ENCODE results near the gene EPHA5.
A peak's percentile ranks its signal among the peaks of the same experiment; 100 is the strongest.

The EPHA5 gene

DNA sequence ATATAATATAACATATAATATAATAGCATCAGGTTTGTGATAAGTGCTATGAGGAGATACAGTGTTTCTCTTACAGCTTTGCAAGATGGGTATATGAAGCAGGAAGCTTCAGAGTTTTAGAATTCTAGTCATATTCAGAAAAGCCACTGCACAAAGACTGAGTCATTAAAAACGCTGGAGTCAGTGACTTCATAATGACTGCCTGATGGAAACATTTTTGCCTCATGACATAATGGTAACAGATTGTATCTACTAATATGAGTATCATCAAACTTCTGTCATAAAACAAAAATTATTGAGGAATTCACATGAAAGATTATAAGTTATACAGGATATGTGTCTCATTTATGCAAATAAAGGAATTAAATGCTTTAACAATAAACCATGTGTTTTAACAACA lies 46.8 kb downstream of the EPHA5 start:
- DNase-seq: no peak

DNA sequence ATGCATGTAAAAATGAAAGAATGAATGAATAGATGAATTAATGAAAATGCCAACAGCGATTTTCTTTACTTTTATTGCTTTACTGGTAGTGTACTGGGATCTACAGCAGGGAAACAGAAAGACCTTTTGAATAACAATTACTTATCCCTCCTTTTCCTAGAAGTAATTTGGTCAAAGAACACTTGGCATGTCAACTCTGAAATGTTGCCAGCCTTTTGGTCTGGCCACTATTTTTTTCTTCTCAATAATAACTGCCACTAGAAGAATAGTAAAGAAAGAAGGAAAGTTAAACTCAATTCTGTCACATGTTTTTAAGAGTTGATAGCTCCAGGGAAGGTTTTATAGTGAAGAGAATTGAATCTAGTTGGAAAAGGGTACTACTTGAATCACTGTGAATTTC lies 52.9 kb downstream of the EPHA5 start:
- DNase-seq: no peak

DNA sequence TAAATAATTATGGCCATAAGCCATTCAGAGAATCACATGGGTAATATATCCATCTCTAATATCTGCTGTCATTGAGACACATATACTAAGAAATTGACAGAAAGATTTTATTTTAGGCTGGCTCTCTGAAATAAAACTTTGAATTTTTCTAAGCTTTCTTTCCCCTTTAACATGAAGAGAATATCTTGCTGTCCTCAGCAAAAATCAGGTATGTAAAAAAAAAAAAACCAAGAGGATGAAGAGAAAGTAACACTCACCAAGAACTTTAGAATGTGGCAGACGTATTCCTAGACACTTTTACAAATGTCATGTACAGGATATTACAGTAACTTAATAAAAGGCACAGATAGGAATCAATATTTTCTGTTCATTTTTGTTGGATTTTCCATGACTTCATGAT lies 65.8 kb downstream of the EPHA5 start:
- no peak for DNase-seq

DNA sequence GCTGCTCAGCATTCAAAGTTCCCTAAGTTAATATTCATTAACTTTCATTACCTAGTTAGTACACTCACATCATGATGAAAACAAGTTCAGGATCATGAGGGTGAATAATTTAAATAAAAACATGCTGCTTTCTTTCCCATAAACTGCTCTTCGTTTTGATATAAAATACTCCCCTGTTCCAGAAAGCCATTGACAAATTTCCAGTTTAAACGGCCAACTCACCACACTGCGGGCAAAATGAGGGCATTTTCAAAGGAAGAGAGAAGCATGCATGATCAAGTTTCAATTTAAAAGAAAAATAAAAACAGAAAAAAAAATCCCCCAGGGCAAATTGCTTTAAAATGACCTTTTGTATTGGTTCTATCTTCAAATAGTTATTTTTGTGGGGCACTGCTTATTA lies 69.6 kb downstream of the EPHA5 start:
- DNase-seq: no peak

DNA sequence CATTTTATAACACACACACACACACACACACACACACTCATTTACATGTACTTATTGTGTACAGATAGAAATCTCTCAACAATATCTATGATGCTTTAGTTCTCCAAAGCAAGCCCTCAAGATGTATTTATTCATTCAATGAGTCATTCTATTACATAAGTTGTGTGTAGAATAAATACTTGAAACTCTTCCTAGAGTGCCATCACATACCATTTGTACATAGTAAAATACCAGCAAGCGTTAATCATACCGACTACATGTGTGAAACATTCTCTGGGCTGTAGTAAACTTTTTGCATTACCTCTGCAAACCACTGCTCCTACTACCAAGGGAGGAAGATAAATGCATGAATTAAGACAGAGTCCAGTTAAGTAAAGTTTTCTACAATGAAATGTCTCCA lies 70.9 kb downstream of the EPHA5 start:
- no peak for DNase-seq

DNA sequence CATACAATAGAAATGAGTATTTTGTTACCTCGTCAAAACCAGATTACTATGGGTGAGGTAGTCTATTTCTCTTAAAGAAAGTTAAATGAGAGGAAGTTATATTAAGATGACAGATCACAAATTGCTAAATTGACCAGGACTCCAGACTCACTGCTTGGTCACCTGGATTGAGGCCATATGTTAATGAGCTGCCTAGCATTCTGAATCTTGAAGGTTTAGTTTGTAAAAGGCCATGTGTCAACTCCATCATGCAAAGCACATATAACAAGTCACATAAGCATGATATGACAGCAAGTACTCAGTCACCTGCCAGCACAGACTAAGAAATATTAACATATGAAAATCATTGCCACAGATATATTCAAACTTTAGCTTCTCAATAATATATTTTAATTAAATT lies 72.6 kb downstream of the EPHA5 start:
- no peak for DNase-seq

DNA sequence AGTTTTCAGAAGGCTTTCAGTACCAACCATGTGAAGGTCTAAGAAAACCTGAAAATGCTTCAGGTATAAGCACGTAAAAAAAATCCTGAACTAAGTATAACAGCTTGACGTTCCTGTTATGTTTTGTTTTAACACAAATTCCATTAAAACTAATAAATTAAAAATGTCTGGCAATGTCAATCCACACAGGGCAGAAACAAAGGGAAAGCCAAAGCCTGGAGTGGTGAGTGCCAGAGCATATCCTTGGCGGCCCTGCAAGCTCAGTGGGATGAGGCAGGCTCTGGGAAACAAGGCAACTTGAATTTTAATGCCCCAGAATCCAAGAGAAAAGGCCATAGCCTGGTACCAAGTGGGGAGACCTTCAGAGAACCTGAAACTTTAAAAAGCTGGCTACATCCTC lies 78.2 kb downstream of the EPHA5 start:
- DNase-seq: no peak

DNA sequence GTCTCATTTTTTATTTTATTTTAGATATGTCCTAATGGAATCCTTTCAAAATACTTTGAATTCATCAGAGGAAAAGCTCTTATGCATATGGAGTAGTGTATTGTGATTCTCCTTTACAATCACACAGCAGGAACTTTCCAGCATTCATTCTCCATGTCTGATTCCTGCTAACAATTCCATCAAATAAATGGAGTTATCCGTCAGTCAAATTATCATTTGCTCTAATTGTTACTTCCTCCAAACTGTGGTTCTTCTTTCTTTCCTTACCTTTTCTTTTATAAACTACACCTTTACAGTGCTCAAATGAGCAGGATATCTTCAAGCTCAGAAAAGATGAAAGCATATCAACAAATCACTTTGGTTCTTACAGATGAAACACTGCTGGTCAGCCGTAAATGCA lies 80.4 kb downstream of the EPHA5 start:
- DNase-seq: no peak

DNA sequence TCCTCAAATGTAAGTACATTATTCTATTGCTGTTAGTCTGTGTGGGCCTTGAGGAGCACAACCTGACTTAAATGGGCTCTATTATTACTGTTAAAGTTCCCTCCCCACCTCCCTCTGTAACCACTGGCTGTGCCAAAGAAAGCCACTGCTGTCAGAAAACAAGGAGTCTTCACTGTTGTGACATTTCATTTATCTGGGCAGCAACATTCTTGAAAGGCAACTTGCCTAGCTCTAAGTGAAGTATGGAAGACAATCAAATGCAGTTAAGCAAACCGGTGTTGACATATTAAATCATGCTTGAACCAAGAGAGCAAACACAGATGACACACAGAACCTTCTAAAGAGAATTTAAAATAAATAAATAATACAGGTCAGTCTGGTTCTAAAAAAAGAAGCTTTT lies 81.0 kb downstream of the EPHA5 start:
- DNase-seq: peak; percentile 2

DNA sequence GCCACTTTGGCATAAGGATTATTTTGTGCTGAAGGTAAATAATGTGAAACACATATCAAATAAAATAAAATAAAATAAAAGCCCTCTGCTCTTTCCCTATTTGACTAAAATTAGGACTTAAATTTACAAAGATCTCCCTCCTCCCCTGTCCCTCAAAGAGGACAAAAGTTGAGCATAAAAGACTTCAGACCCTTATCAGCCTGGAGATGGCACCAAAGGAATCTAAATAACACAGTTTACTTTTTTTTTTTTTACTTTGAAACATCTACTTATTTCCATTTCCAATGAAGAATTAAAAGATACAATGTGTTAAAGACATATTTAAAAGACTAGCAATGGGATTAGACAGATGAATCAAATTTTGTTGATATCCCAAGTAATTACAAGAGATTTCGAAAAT lies 89.7 kb downstream of the EPHA5 start:
- no peak for DNase-seq

DNA sequence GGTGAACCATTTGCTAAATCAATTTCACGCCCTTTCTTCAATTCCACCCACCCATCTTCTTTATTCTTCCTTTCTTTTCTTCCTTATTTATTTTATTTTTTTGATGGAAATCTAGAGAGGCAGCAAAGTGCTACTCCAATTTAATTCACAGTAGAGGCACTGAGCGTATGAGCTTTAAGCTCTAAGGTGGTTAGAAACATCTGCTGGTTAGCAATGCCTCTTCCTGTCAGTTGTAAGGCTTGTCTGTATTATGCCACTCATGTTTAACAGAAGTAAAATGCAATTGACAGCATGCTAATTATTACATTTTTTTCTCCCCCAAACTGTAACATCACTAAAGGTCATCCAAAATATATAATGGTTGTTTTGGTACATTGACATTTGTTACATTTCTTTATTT lies 103.8 kb downstream of the EPHA5 start:
- DNase-seq: no peak

DNA sequence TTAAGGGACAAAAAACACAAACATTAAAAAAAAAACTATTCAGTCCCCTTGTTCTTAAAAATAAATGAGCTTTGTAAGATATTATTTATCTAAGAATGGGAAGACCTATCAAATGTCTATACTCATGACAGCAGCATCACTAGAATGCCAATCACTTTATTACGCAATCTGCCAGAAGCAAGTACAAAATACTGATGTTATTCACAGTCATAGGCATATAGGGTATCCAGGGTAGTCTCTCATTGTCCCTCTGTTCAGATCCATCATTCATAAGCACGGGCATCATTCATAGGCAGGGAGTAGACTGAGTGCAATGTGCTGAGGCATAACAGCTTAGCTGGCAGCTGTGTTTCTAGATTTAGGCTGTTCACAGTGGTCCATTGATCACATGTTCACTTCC lies 109.1 kb downstream of the EPHA5 start:
- no peak for DNase-seq

DNA sequence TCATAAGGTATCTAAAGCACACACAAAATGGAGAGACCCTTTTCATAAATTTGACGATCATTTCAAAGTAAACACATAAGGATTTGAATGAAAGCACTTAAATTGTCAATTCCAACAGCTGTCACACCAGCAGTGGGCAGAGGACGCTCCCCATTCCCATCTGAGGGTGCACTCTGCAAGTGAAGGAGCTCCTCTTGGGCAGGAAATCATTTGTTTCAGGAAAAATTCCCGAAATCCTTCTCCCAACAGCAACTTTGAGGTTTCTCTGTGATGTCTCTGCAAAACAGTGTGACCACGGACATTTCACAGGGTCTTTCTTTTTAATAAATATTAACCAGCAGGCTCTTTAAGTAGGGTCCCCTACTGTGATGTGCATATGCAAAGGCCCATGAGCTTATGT lies 111.0 kb downstream of the EPHA5 start:
- peak; percentile 25 for DNase-seq

DNA sequence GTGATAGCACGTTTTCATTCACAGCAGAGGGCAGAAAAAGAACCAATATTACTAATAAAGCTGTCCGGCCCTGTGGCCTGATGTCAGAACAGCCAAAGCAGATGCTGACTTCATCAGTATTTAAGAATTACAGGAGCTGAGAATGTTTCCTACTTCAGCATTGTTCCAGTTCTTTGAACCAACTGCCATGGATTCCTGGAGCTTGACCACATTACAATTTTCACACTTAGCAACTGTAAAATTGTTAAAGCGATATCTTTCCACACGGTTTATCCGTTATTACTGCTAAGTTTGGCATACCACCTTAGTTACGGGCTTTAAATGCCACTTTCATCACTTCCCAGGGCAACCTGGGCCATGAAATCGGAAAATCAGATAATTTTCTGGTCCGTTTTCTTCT lies 118.2 kb downstream of the EPHA5 start:
- DNase-seq: no peak

DNA sequence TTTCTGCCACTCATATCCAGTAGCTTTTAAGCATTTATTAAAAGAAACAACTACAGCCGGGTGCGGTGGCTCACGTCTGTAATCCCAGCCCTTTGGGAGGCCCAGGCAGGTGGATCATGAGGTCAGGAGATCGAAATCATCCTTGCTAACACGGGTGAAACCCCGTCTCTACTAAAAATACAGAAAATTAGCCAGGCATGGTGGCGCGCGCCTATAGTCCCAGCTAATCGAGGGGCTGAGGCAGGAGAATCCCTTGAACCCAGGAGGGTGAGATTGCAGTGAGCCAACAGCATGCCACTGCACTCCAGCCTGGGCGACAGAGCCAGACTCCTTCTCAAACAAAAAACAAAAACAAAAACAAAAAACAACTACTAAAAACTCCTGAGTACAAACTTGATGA lies 119.8 kb downstream of the EPHA5 start:
- no peak for DNase-seq

DNA sequence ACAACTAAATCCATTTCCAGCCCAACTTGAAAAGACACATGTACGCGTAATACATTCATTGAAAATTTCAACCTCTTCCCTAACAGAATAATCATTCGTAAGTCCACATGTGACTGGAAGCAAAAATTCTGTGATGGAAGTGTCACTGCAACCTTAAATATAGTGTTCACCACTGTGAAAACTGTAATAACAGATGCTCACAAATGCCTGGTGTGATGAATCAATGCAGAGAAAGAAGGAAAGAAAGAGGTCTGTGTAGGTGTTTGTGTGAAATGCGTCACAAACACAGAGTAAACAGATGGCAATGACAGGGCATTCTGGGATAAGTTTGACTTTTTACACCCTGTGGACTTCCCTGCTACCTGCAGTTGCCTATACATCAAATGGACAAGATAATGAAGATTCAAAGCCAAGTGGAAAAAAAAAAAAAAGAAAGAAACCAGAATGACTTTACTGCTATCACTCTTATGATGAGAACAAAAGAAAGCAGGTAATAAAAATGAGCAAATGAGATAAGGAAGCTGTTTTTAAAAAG lies 123.3 kb downstream of the EPHA5 start:
- peak; percentile 4 for DNase-seq

DNA sequence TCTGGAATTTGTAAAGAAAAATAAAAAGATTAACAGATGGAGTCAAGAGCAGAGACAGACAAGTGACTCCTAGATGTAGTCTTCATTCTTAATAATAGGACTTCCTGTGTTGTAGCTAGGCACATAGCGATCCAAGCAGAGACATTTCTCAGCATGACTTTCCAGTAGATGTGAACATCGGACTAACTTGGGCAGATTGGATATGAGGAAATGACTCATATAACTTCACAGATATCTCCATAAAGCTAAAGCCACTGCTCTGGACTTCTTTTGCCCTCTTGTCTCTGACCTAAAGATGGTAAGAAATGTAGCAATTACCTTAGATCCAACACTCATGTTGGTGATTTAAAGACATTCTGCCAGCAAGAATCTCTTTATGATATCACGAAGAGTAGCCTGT lies 131.7 kb downstream of the EPHA5 start:
- DNase-seq: no peak

DNA sequence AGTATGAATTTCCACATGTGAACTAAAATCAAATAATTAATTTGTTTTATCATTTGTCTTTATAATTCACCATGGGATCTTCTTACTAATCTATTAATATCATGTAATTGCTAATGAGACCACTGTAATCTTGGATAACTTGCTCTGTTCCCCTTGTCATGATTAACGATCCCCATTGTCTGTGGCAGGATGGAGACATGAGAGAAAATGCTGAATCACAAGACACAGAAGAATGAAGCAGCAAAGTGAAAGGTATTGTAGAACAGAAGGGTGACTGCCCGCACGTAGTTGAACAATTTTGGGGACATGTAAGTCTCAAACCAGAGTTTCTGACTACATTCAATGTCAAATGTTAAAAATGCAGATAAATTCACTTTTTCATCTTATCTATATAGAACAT lies 135.2 kb downstream of the EPHA5 start:
- DNase-seq: peak; percentile 18

DNA sequence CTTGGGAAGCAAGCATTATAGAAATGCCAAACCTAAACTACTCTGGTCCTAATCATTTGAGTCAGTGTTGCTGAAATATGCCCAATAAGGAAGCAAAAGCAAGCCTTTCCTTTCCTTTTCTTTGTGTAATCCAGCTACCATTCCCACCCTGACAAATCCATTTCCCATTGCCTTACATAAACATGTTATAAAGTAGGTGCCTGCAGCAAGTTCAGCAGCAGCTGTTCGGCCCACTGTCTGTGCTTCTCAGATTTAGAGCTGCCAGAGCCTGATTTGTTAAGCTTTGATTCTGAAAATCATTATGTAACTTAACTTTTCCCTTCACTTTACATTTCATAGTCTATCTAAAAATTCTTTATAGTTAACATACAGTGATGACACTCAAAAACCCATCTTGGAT lies 148.6 kb downstream of the EPHA5 start:
- DNase-seq: no peak

DNA sequence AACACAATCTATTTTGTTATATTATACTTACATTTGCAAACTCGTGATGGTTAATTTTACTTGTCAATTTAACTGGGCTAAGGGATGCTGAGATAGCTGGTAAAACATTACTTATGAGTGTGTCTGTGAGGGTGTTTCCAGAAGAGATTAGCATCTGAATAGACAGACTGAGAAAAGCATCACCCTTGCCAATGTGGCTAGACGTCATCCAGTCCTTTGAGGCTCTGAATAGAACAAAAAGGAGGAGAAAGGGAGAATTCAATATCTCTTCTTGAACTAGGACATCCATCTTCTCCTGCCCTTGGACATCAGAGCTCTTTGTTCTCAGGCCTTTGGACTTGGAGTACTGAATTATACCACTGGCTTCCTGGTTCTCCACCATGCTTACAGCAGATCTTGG lies 154.6 kb downstream of the EPHA5 start:
- no peak for DNase-seq

DNA sequence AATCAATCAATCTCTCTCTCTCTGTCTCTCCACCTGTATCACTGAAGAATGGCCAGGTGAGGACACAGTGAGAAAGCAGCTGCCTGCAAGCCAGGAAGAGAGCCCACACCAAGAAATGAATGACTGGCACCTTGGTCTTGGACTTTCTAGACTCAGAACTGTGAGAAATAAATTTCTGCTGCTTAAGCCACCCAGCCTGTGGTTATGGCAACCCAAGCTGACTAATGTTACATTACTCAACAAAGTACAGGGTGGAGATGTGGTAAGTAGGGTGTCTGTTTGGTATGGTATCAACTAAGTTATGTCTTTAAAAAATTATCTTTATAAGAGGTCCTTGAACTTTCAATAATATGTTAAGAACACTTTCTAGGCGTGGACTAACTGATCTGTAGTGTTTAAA lies 159.3 kb downstream of the EPHA5 start:
- no peak for DNase-seq

DNA sequence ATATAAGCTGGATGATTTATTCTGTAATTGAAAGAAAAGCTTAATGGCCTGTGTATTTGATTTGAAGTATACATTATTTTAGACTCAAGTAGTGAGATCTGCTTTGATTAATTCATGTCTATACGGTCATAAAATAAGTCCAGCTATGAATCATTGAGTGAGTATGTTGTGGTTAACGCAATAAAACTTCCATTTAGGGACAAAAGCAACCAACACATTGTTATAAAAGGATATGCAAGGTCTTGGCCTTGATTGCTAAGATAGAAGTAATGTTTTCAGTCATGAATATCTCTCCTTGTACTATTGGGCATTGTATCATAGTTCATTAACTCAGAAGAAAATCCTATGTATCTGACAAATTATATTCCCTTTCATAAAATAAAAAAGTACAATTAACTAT lies 162.1 kb downstream of the EPHA5 start:
- no peak for DNase-seq

DNA sequence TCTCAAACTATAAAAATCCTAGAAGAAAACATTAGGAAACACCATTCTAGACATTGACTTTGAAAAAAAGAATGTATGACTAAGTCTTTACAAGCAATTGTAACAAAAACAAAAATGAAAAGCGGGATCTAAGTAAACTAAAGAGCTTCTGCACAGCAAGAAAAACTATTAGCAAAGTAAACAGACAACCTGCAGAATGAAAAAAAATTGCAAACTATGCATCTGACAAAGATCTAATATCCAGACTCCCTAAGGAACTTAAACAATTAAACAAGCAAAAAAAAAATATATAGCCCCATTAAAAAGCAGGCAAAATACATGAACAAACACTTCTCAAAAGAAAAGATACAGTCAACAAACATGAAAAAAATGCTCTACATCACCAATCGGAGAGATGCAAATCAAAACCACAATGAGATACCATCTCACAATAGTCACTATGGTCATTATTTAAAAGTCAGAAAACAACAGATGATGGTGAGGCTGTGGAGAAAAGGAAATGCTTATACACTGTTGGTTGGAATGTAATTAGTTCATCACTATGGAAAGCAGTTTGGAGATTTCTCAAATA lies 168.1 kb downstream of the EPHA5 start:
- no peak for DNase-seq

DNA sequence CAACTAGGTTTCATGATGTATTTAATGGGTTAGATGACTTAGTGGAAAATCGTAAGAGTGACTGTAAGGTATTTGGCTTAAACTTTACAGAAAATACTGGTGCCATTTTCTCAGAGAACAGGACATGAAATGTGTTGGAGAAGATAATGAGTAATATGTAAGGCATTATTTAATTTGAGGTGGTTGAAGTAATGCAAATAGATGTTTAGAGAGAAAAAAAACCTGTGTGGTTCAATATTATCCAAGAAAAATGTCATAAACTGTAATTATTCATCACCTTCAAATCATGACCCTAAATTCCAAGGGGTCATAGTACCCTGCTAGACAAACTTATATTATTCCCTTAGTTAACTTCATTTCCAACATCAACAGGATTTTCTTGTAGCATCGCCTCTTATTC lies 171.7 kb downstream of the EPHA5 start:
- DNase-seq: no peak

DNA sequence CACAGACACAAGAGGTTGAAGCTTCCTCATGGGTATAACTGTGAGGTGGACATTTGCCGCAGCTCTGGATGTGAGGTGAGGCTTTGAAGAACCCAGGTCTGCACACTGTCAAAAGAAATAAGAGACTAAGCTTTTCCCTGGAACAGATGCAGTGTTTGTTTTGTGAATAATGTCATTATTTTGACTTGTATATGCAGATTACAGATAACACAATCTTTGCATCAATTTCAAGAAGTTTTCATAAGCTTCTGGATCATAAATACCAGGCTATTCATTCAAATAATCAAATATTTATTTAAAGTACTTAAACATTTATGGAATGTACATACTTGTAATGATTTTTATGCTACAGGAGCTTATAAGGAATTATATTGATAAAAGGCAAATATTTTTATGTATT lies 174.8 kb downstream of the EPHA5 start:
- no peak for DNase-seq

DNA sequence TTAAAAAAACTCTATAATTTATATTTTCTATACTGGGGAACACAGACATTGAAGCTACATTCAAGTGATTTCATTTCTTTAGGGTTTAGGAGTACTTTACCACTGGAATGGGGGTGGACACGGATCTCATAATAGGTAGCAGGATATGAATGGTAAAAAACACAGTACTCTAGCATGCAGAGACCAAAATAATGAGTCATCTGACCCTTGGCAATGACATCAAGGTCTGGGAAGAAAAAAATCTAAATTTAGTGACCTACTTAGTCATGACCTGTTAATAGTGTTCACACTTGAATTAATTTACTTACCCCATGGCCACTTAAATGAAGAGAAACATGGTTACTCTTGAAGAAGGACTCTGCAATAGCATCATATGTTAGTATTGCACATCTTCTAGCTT lies 187.9 kb downstream of the EPHA5 start:
- no peak for DNase-seq

Data from SHP77 treated with DMSO at 0.1 percent for 48 hours (cell line).